ENCODE data around the gene FAAP20. TPM values are rescaled to one million over a fixed set of nuclear protein-coding genes. Genes with fewer than 3 reads are reported as not detected.

FAAP20 gene
- total RNA-seq, 4 donors from 2014 or later: 16.5 to 31.2 (median 25.4) TPM

DNA sequence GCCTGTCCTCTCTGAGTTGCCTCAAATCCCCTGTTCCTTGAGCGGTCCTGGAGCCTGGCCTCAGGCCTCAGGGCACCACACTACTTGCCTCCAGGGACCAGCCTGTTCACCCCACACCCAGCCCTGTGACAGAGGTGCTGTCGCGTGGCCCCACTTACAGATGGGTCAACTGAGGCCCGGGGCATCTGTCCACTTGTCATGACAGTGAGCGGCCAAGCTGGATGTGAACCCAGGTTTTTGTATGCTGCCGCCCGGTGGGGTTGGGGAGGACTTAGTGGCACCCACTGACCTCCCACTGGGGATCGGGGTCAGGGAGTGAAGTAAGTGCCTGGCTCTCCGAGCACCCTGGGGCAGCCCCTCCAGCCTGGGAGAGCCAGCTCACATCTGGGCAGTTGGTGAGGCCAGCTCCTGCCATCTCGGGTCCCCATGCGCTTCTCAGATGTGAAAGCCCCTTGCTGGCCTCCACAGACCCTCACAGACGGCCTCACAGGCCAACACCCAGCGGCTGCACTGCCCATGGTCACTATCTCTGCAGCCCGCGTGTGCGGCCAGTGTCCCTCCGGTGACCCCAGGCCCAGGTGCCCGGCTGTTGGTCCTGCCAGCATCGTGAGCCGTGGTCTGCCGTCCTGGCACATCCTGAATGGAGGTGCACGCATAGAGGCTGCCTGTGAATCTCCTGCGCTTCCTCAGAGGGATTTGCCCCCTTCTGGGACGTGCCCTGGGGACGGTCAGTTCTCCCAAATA lies 9.3 kb upstream of the FAAP20 start:
- Histone ChIP-seq H3K4me3 (peak overlapping the region in 3 of 4 donors; percentile 43 to 62 (median 46)), H3K4me1 (peaks cover 2 to 45% (median 14%) of the 10 kb centered on the region in 4 donors)
- DNase-seq: no peak

DNA sequence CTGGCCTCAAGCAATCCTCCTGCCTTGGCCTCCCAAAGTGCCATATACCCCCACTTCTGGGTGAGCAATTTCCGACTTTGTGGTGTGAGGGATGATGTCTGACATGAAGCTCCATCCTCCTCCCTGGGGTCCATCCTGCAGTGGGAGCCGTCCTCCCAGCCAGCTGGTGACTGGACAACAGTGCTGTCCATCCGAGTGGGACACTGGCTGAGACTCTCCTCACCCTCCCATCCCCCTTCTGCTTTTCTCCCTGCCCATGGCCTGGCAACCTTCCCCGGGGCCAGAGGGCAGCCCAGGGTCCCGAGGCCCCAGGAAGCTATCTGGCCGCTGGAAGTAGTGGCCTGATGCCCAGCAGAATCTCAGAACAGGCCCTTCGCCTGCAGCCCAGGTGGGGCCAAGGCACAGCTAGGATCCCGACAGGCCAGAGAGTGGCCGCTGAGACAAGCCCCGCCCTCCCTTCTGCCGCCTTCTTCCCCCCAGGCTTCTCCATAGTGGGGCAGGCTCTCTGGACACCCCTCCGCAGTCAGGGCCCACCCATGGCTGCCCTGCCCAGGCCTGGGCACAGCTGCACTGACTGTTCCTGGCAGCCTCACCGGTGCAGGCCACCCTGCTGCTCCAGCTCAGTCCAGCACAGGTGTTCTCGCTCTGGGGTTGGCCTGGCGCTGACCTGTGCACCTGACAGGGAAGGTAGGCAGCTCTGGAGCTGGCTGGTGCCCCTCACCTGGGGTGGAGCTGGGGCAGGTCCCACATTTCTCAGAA lies 8.4 kb upstream of the FAAP20 start:
- no peaks in the 10 kb centered on the region for H3K9me3 ChIP-seq
- H3K27me3 ChIP-seq: no peaks in the 10 kb centered on the region
- H3K4me3 ChIP-seq: no peak overlapping the region
- H3K36me3 ChIP-seq: no peaks in the 10 kb centered on the region
- H3K27ac ChIP-seq: no peak overlapping the region
- H3K4me1 ChIP-seq: peaks cover under 1 to 43% (median 14%) of the 10 kb centered on the region in 4 donors
- TF ChIP-seq POLR2A (IDR thresholded peaks at IDR 0.05): no peak
- TF ChIP-seq, protein P1, sequence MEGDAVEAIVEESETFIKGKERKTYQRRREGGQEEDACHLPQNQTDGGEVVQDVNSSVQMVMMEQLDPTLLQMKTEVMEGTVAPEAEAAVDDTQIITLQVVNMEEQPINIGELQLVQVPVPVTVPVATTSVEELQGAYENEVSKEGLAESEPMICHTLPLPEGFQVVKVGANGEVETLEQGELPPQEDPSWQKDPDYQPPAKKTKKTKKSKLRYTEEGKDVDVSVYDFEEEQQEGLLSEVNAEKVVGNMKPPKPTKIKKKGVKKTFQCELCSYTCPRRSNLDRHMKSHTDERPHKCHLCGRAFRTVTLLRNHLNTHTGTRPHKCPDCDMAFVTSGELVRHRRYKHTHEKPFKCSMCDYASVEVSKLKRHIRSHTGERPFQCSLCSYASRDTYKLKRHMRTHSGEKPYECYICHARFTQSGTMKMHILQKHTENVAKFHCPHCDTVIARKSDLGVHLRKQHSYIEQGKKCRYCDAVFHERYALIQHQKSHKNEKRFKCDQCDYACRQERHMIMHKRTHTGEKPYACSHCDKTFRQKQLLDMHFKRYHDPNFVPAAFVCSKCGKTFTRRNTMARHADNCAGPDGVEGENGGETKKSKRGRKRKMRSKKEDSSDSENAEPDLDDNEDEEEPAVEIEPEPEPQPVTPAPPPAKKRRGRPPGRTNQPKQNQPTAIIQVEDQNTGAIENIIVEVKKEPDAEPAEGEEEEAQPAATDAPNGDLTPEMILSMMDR (IDR thresholded peaks at IDR 0.05): no peak
- no peak for DNase-seq

More for the DNA sequence above, 9.3 kb upstream of the FAAP20 start:
- no peaks in the 10 kb centered on the region for H3K36me3 ChIP-seq
- no peaks in the 10 kb centered on the region for H3K27me3 ChIP-seq
- peak overlapping the region; percentile 63 to 90 (median 82) for H3K27ac ChIP-seq
- TF ChIP-seq, protein P1 (IDR thresholded peaks at IDR 0.05): no peak
- TF ChIP-seq POLR2A (IDR thresholded peaks at IDR 0.05): no peak
- no peaks in the 10 kb centered on the region for H3K9me3 ChIP-seq

DNA sequence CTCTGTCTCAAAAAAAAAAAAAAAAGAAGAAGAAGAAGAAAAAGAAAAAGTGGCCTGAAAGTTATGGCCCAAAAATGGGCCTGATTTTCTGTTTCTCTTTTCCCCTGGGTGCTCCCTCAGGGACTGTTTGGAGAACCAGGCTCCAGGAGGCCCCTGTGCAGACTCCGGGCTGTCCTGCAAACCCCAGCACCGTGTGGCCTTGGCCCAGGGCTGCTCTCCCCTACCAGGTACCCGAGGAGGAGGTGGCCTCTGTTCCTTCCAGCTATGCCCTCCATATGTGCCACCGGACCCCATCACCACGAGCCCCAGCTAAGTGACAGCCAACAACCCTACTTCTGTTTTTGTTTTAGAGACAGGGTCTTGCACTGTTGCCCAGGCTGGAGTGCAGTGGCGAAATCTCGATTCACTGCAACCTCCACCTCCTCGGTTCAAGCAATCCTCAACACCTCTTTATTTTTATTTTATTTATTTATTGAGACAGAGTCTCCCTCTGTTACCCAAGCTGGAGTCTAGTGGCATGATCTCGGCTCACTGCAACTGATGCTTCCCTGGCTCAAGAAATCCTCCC lies 7.5 kb upstream of the FAAP20 start:
- H3K27ac ChIP-seq: no peak overlapping the region
- no peaks in the 10 kb centered on the region for H3K36me3 ChIP-seq

DNA sequence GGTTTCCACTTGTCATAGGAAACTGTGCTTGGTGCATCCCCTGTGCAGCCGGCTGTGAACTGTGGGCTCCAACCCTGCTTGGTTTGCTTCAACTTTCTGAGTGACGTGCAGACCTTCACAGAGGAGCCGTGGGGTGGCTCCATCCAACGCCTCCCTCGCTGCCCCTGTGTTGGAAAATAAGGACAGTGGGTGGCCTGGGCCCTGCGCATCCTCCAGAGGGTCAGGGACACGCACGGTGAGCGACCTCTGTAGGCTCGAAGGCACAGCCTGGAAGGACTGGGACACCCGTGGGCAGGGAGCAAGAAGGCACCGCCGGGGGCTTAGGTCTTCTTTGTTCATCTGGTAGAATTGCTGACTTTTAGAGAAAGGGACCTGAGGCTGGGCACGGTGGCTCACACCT lies 6.5 kb upstream of the FAAP20 start:
- H3K4me3 ChIP-seq: no peak overlapping the region
- no peak overlapping the region for H3K27ac ChIP-seq
- H3K36me3 ChIP-seq: no peaks in the 10 kb centered on the region
- H3K27me3 ChIP-seq: no peaks in the 10 kb centered on the region
- TF ChIP-seq, protein P1 (IDR thresholded peaks at IDR 0.05): no peak
- TF ChIP-seq POLR2A (IDR thresholded peaks at IDR 0.05): no peak
- DNase-seq: no peak
- H3K9me3 ChIP-seq: no peaks in the 10 kb centered on the region
- H3K4me1 ChIP-seq: peaks cover 0 to 38% (median 14%) of the 10 kb centered on the region in 4 donors

More for the DNA sequence above, 7.5 kb upstream of the FAAP20 start:
- Histone ChIP-seq H3K27me3 (no peaks in the 10 kb centered on the region), H3K9me3 (no peaks in the 10 kb centered on the region), H3K4me1 (peaks cover 0 to 41% (median 14%) of the 10 kb centered on the region in 4 donors), H3K4me3 (no peak overlapping the region)
- no peak for TF ChIP-seq POLR2A (IDR thresholded peaks at IDR 0.05)
- TF ChIP-seq, protein P1 (IDR thresholded peaks at IDR 0.05): no peak
- DNase-seq: no peak

DNA sequence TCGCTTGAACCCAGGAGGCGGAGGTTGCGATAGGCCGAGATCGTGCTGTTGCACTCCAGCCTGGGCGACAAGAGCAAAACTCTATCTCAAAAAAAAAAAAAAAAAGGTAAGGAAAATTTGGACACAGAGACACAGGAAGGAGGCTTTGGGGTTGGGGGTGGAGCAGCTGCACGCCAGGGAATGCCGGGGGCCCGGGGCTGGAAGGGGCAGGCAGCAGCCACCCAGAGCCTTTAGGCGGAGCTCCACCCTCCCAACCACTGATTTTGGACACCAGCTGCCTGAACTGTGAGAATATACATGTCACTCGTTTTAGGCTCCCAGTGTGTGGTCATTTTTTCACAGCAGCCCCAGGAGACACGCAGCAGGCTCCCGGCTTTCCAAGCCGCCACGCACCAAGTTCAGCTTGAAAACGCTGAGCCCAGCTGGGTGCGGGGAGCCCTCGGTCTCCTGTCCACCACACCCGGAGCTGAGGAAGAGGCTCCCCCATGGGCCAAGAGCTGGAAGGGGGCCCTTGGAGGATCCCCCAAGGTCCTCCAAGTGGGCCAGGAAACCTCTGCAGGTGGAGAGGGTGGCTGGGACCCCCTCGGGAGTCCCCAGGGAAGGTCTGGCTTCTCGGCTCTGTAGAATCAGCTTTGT lies 5.9 kb upstream of the FAAP20 start:
- no peak for TF ChIP-seq POLR2A (IDR thresholded peaks at IDR 0.05)
- no peak for DNase-seq
- Histone ChIP-seq H3K36me3 (no peaks in the 10 kb centered on the region), H3K4me1 (peaks cover 0 to 37% (median 12%) of the 10 kb centered on the region in 4 donors), H3K27ac (no peak overlapping the region), H3K4me3 (no peak overlapping the region), H3K27me3 (no peaks in the 10 kb centered on the region), H3K9me3 (no peaks in the 10 kb centered on the region)

Measured in Peyer's patch (tissue), 4 donors.